NB4 (cell line): ENCODE measurements around the gene FZD10.

Experiments
- DNase-seq: peaks from one replicate; pipeline ENCODE4 v3.0.0; 2010; ENCODE audit warnings: low read depth
- H3K4me3 ChIP-seq: one replicate; pipeline ENCODE4 v1.5.1; 2011; ENCODE audit warnings: mild to moderate bottlenecking, low read depth, low read length, moderate library complexity
- CTCF ChIP-seq: IDR thresholded peaks from one replicate; pipeline ENCODE4 v1.5.1; 2012; ENCODE audit warnings: low read depth, low read length
- MAX ChIP-seq: IDR thresholded peaks from 2 replicates; pipeline ENCODE4 v1.6.1; 2011; ENCODE audit warnings: low read depth, low read length
- MYC ChIP-seq: IDR thresholded peaks from 2 replicates; pipeline ENCODE4 v1.6.1; 2011; ENCODE audit warnings: low read depth, low read length
- POLR2A ChIP-seq: IDR thresholded peaks from 2 replicates; pipeline ENCODE4 v1.6.1; 2011; ENCODE audit warnings: mild to moderate bottlenecking; ENCODE audit not compliant: insufficient read length; ENCODE audit errors: extremely low read depth

The FZD10 gene

GRCh38 chr12:130203151-130203550 is 40.9 kb downstream of the FZD10 start:
- no peak for DNase-seq
- no peak overlapping the region for H3K4me3 ChIP-seq
- TF ChIP-seq CTCF = no peak
- no peak for TF ChIP-seq MAX
- no peak for TF ChIP-seq MYC
- TF ChIP-seq POLR2A = no peak

- H3K4me3 ChIP-seq = no peak overlapping the region
- DNase-seq = peak; percentile 69
- no peak for TF ChIP-seq MYC
- TF ChIP-seq MAX = no peak
- TF ChIP-seq CTCF = no peak
- no peak for TF ChIP-seq POLR2A
Measured at GRCh38 chr12:130204541-130204953, 42.3 kb downstream of the FZD10 start.

GRCh38 chr12:130205495-130205894 is 43.2 kb downstream of the FZD10 start:
- no peak overlapping the region for H3K4me3 ChIP-seq
- DNase-seq = no peak
- TF ChIP-seq MAX (no peak), CTCF (no peak), MYC (no peak)

- TF ChIP-seq CTCF = no peak
- no peak for TF ChIP-seq MAX
- TF ChIP-seq MYC = no peak
- TF ChIP-seq POLR2A = no peak
- H3K4me3 ChIP-seq = no peak overlapping the region
- no peak for DNase-seq
Measured at GRCh38 chr12:130212384-130212989, 50.2 kb downstream of the FZD10 start.

- no peak overlapping the region for H3K4me3 ChIP-seq
- TF ChIP-seq MAX (no peak), CTCF (no peak), POLR2A (no peak), MYC (no peak)
- no peak for DNase-seq
Measured at GRCh38 chr12:130213249-130213648, 51.0 kb downstream of the FZD10 start.

GRCh38 chr12:130214686-130215395 is 52.6 kb downstream of the FZD10 start:
- TF ChIP-seq CTCF (peak; percentile 12), POLR2A (no peak)
- DNase-seq = no peak
- no peak overlapping the region for H3K4me3 ChIP-seq
